Kidney tubule cell (primary cell): ENCODE data around the gene RAE1.
A peak's percentile ranks its signal among the peaks of the same experiment; 100 is the strongest.
"Not testable (repeated sequence)": the region's sequence is repeated elsewhere in the genome, so short reads cannot be mapped to it uniquely, and the experiment has no call there.

Experiments used
- DNase-seq: peaks from one replicate; pipeline ENCODE4 v3.0.0-alpha.2; 2018; ENCODE audit warnings: low spot score

The RAE1 gene

GRCh38 chr20:57326667-57327455 lies 24.2 kb upstream of the RAE1 start:
- peak; percentile 25 for DNase-seq

- DNase-seq, result no peak
Observed at GRCh38 chr20:57327820-57328219, 23.2 kb upstream of the RAE1 start.

GRCh38 chr20:57329608-57330221 lies 21.3 kb upstream of the RAE1 start, which contains the start of gene SPO11:
Gene SPO11, plus strand, starts transcription at chr20:57329803. Its CDS starts 65 bp downstream, at chr20:57329868.
- DNase-seq, result no peak

- no peak for DNase-seq
Observed at GRCh38 chr20:57330998-57331397, 20.1 kb upstream of the RAE1 start.

GRCh38 chr20:57332105-57333089 lies 18.7 kb upstream of the RAE1 start:
- no peak for DNase-seq

GRCh38 chr20:57335392-57335791 lies 15.7 kb upstream of the RAE1 start:
- no peak for DNase-seq

GRCh38 chr20:57341663-57342062 lies 9.4 kb upstream of the RAE1 start:
- DNase-seq, result no peak

- no peak for DNase-seq
Observed at GRCh38 chr20:57342829-57343228, 8.2 kb upstream of the RAE1 start.

- peak; percentile 74 for DNase-seq
Observed at GRCh38 chr20:57346477-57346876, 4.6 kb upstream of the RAE1 start.

GRCh38 chr20:57347393-57347792 lies 3.7 kb upstream of the RAE1 start:
- DNase-seq, result no peak

GRCh38 chr20:57348200-57348921 lies 2.7 kb upstream of the RAE1 start:
- not testable (repeated sequence) for DNase-seq

GRCh38 chr20:57348922-57349574 lies 2.0 kb upstream of the RAE1 start:
- not testable (repeated sequence) for DNase-seq

- no peak for DNase-seq
Observed at GRCh38 chr20:57350081-57350710, 859 bp upstream of the RAE1 start.

GRCh38 chr20:57350726-57351041 lies 371 bp upstream of the RAE1 start:
- DNase-seq, result not testable (repeated sequence)

GRCh38 chr20:57352305-57352704 lies 1.2 kb downstream of the RAE1 start:
- no peak for DNase-seq

- no peak for DNase-seq
Observed at GRCh38 chr20:57353351-57353750, 2.3 kb downstream of the RAE1 start.

GRCh38 chr20:57361517-57361916 lies 10.5 kb downstream of the RAE1 start:
- peak; percentile 78 for DNase-seq

GRCh38 chr20:57364451-57364850 lies 13.4 kb downstream of the RAE1 start:
- DNase-seq, result no peak

GRCh38 chr20:57369596-57369995 lies 18.5 kb downstream of the RAE1 start:
- no peak for DNase-seq

- no peak for DNase-seq
Observed at GRCh38 chr20:57370316-57370715, 19.3 kb downstream of the RAE1 start.

- no peak for DNase-seq
Observed at GRCh38 chr20:57371363-57371762, 20.3 kb downstream of the RAE1 start.
